MCF 10A (cell line): ENCODE data around the gene F2RL3. TPM values are rescaled to one million over a fixed set of nuclear protein-coding genes. Genes with fewer than 3 reads are reported as not detected.

ENCODE experiments used
- BruUV-seq: library from RNA; stranded (reverse); fragments of 400-500 nt; replicated peaks from 2 replicates; lab custom pipeline; 2021; lab: Mats Ljungman, UMichigan
- CTCF ChIA-PET: fragments of 300-600 bp; sonication (Branson Sonifier 250); formaldehyde crosslinking; extraction: SDS; loops from one replicate; lab custom pipeline; 2021; ENCODE audit warnings: antibody characterized with exemption, inconsistent platforms; lab: Yijun Ruan, JAX
- POLR2A ChIA-PET: fragments of 300-600, 350-650 bp; sonication (Branson Sonifier 250); formaldehyde crosslinking; extraction: SDS; loops from one replicate; lab custom pipeline; 2020; ENCODE audit warnings: antibody characterized with exemption, inconsistent platforms; lab: Yijun Ruan, JAX
- DNase-seq: peaks from one replicate; pipeline ENCODE4 v3.0.0-alpha.2; 2018; ENCODE audit not compliant: unreplicated experiment
- H3K27ac Mint-ChIP-seq: one replicate; pipeline ENCODE4 v1.8.0; 2022; ENCODE audit warnings: mild to moderate bottlenecking, low read depth, mixed read lengths; ENCODE audit not compliant: unreplicated experiment
- H3K27me3 Mint-ChIP-seq: one replicate; pipeline ENCODE4 v1.8.0; 2022; ENCODE audit warnings: mixed read lengths; ENCODE audit not compliant: insufficient read depth, unreplicated experiment
- H3K36me3 Mint-ChIP-seq: one replicate; pipeline ENCODE4 v1.8.0; 2022; ENCODE audit warnings: mild to moderate bottlenecking, moderate library complexity, mixed read lengths; ENCODE audit not compliant: insufficient read depth, unreplicated experiment
- H3K4me1 Mint-ChIP-seq: one replicate; pipeline ENCODE4 v1.8.0; 2022; ENCODE audit warnings: mixed read lengths; ENCODE audit not compliant: insufficient read depth, unreplicated experiment
- H3K4me3 Mint-ChIP-seq: one replicate; pipeline ENCODE4 v1.8.0; 2022; ENCODE audit warnings: mild to moderate bottlenecking, moderate library complexity, mixed read lengths; ENCODE audit not compliant: unreplicated experiment
- H3K9me3 Mint-ChIP-seq: one replicate; pipeline ENCODE4 v1.8.0; 2022; ENCODE audit warnings: mixed read lengths; ENCODE audit not compliant: unreplicated experiment
- intact Hi-C: fragments of 100-400 bp; cut with micrococcal nuclease; formaldehyde crosslinking; loops from 2 replicates; pipeline ENCODE4 v1.14.1; 2022
- total RNA-seq: library from RNA; stranded (reverse); gene quantifications from 2 replicates; pipeline ENCODE4 v1.2.3, GENCODE V29; 2022
- TF ChIP-seq, protein P1 (sequence below): fragments of 200-600 bp; IDR thresholded peaks from one replicate; pipeline ENCODE4 v1.8.0; 2022; ENCODE audit warnings: antibody characterized with exemption, mild to moderate bottlenecking; ENCODE audit not compliant: unreplicated experiment

Gene F2RL3
- total RNA-seq, 1 experiment from 2014 or later: not detected

DNA sequence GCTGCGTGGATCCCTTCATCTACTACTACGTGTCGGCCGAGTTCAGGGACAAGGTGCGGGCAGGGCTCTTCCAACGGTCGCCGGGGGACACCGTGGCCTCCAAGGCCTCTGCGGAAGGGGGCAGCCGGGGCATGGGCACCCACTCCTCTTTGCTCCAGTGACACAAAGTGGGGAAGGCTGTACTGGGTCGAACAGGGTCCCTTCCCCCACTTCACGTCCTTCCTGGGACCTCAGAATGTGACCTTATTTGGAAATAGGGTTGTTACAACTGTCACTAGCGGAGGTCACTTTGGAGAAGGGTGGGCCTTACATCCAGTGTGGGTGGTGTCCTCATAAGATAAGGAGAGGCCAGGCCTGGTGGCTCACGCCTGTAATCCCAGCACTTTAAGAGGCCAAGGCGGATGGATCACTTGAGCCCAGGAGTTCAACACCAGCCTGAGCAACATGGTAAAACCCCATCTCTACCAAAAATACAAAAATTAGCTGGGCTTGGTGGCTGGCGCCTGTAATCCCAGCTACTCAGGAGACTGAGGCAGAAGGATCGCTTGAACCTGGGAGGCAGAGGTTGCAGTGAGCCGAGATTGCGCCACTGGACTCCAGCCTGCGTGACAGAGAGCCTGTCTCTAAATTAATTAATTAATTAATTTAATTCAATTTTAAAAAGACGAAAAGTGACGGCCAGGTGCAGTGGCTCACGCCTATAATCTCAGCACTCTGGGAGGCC is 1.8 kb downstream of the F2RL3 start:
- Mint-ChIP-seq H3K4me1 (no peaks in the 10 kb centered on the region), H3K9me3 (no peaks in the 10 kb centered on the region), H3K36me3 (peaks cover 7% of the 10 kb centered on the region), H3K27ac (no peak overlapping the region), H3K27me3 (no peaks in the 10 kb centered on the region), H3K4me3 (no peak overlapping the region)
- ChIA-PET CTCF (interaction anchor here (0.6 kb wide), 1 partner anchor 109 kb away, joined by 3 read pairs; no protein-coding TSS in a partner anchor), POLR2A (no interaction called here)
- TF ChIP-seq, protein P1, sequence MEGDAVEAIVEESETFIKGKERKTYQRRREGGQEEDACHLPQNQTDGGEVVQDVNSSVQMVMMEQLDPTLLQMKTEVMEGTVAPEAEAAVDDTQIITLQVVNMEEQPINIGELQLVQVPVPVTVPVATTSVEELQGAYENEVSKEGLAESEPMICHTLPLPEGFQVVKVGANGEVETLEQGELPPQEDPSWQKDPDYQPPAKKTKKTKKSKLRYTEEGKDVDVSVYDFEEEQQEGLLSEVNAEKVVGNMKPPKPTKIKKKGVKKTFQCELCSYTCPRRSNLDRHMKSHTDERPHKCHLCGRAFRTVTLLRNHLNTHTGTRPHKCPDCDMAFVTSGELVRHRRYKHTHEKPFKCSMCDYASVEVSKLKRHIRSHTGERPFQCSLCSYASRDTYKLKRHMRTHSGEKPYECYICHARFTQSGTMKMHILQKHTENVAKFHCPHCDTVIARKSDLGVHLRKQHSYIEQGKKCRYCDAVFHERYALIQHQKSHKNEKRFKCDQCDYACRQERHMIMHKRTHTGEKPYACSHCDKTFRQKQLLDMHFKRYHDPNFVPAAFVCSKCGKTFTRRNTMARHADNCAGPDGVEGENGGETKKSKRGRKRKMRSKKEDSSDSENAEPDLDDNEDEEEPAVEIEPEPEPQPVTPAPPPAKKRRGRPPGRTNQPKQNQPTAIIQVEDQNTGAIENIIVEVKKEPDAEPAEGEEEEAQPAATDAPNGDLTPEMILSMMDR: no peak
- BruUV-seq: no TSS peak
- no peak for DNase-seq
- intact Hi-C loops: no loop called here

GRCh38 chr19:16891696-16892382 is 3.0 kb downstream of the F2RL3 start:
- Mint-ChIP-seq H3K36me3 (peaks cover 7% of the 10 kb centered on the region), H3K27ac (no peak overlapping the region), H3K4me3 (no peak overlapping the region), H3K27me3 (no peaks in the 10 kb centered on the region), H3K4me1 (no peaks in the 10 kb centered on the region), H3K9me3 (no peaks in the 10 kb centered on the region)
- intact Hi-C loops: no loop called here
- DNase-seq: no peak
- CTCF ChIA-PET: interaction anchor here (0.6 to 1.2 kb wide), 3 partner anchors 61 to 77 kb away, joined by 3 to 5 read pairs (median 4); no protein-coding TSS in a partner anchor
- POLR2A ChIA-PET: no interaction called here
- TF ChIP-seq, protein P1: no peak
- BruUV-seq: no TSS peak

DNA sequence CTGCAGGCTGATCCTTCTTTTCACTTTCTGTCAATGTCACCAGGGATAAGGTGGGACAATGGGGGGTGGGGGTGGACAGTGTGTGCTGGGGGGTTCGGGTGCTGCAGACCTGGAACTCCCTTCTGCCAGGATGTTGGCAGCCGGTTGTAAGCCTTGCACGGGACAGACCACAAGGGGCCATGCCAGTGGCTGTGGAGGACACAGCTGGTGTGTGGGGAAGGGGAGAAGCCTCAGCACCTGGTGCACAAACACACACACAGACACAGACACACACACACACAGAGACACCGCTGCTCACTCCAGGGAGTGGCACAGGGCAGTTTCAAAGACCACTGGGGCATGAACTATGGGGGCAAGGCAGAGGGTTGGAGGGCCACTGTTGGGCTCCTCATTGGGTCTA is 3.6 kb downstream of the F2RL3 start:
- Mint-ChIP-seq H3K9me3 (no peaks in the 10 kb centered on the region), H3K27ac (no peak overlapping the region), H3K4me1 (no peaks in the 10 kb centered on the region), H3K27me3 (no peaks in the 10 kb centered on the region), H3K36me3 (peaks cover 7% of the 10 kb centered on the region), H3K4me3 (no peak overlapping the region)
- POLR2A ChIA-PET: no interaction called here
- no TSS peak for BruUV-seq
- CTCF ChIA-PET: interaction anchor here (0.6 to 1.2 kb wide), 2 partner anchors 65 to 76 kb away, joined by 3 to 4 read pairs; no protein-coding TSS in a partner anchor
- intact Hi-C loops: no loop called here
- TF ChIP-seq, protein P1: no peak
- DNase-seq: no peak
